ENCODE measurements around the gene FAM234A.

- TF ChIP-seq CTCF (IDR thresholded peaks at IDR 0.05; ENCODE audit: low read length): no peak
- TF ChIP-seq EZH2 (IDR thresholded peaks at IDR 0.05; ENCODE audit: borderline replicate concordance, low read length): no peak
Measured at GRCh38 chr16:193441-193840, 41.2 kb upstream of the FAM234A start.

Data from OCI-LY1 (cell line).